ENCODE results near the gene SBF2. TPM values are rescaled to one million over a fixed set of nuclear protein-coding genes. Genes with fewer than 3 reads are reported as not detected.

SBF2 gene
- total and polyA plus RNA-seq, 9 of the 15 experiments (the other 6 are each of a cell fraction or from before 2014, with no cell fraction given): 0.80 to 9.5 (median 5.0) TPM

GRCh38 chr11:10301656-10302358, 7.8 kb upstream of the SBF2 start:
- DNase-seq (ENCODE audit: extremely low read depth in 1 of 4, low spot score in 3 of 4) (no peak), FAIRE-seq (no peak), ATAC-seq (no peak)
- Histone ChIP-seq H3K4me3 (no peak overlapping the region), H3K4me2 (ENCODE audit: insufficient read depth, low read length) (peak overlapping the region; percentile 84; the same call in 1 of the 2 replicates), H3K9ac (ENCODE audit: insufficient read depth in 1 of 2, low read depth in 2 of 2, low read length in 2 of 2) (no peak overlapping the region; a peak in 1 of 4 replicates), H3K79me2 (ENCODE audit: control insufficient read depth, insufficient read depth, low read length) (no peaks in the 10 kb centered on the region), H3K4me1 (replicated peaks in 1 of 2; ENCODE audit: control insufficient read depth in 2 of 2, insufficient read depth in 2 of 2, low read length in 2 of 2) (peaks cover 14 to 40% of the 10 kb centered on the region in 2 experiments), H3K9me3 (replicated peaks; ENCODE audit: control insufficient read depth, insufficient read depth, low read depth, low read length) (no peaks in the 10 kb centered on the region), H4K20me1 (replicated peaks; ENCODE audit: control insufficient read depth, insufficient read depth, low read length) (0 out of 2 replicates have a peak, but pooled peaks cover 4% of the 10 kb centered on the region), H2AFZ (ENCODE audit: low read depth, low read length) (no peak overlapping the region), H3K27ac (ENCODE audit: extremely low read depth, low read depth, low read length) (no peak overlapping the region), H3K9me1 (ENCODE audit: control insufficient read depth, insufficient read depth, low read length) (no peaks in the 10 kb centered on the region), H3K36me3 (ENCODE audit: control insufficient read depth, insufficient read depth, low read length) (no peaks in the 10 kb centered on the region), H3K27me3 (ENCODE audit: control insufficient read depth in 2 of 2, insufficient read depth in 2 of 2, low read length in 2 of 2) (peaks cover 25 to 27% of the 10 kb centered on the region in 2 experiments)
- no TSS peak for BruUV-seq (replicated peaks)
- WGBS (ENCODE audit: insufficient coverage, low coverage, missing lambda C conversion rate): 3% methylated on average over 9 of the region's 9 CpGs
- in situ Hi-C loops (cut with MboI) (loop anchor here (25.0 kb wide), 1 partner anchor 440 kb away; no protein-coding TSS in a partner anchor), intact Hi-C loops (cut with micrococcal nuclease) (no loop called here)
- TF ChIP-seq ZNF512 (tag; IDR thresholded peaks at IDR 0.05) (0 out of 2 replicates have a peak, but pooled peaks have one; percentile 15), CCAR2 (IDR thresholded peaks at IDR 0.05; ENCODE audit: low read depth, low read length) (no peak), DNMT1 (IDR thresholded peaks at IDR 0.05) (no peak), ZNF263 (CRISPR knock-in tag; IDR thresholded peaks at IDR 0.05; ENCODE audit: borderline replicate concordance) (0 out of 2 replicates have a peak, but pooled peaks have one; percentile 25), SIX5 (IDR thresholded peaks at IDR 0.05; ENCODE audit: borderline replicate concordance in 1 of 2, insufficient read depth in 1 of 2, low read depth in 1 of 2, low read length in 2 of 2) (no peak), CBX2 (IDR thresholded peaks at IDR 0.05; ENCODE audit: insufficient read depth, low read length, poor library complexity, severe bottlenecking) (peak; percentile 80)
- POLR2A ChIA-PET: interaction anchor here (0.9 to 1.1 kb wide), 2 partner anchors 14 to 161 kb away, joined by 3 read pairs; no protein-coding TSS in a partner anchor
- CTCF ChIA-PET (ENCODE audit: low intra/inter-chr PET ratio): no interaction called here
